ENCODE data around the gene ANAPC5.

Gene ANAPC5

GRCh38 chr12:121261398-121261797 is 90.8 kb downstream of the ANAPC5 start:
- DNase-seq (ENCODE audit: low spot score) (no peak), FAIRE-seq (no peak)

GRCh38 chr12:121260091-121260490 is 92.1 kb downstream of the ANAPC5 start:
- DNase-seq (ENCODE audit: low spot score) (no peak), FAIRE-seq (no peak)

GRCh38 chr12:121259074-121259473 is 93.1 kb downstream of the ANAPC5 start:
- FAIRE-seq = no peak
- DNase-seq (ENCODE audit: low spot score) = no peak
